GM18867 (cell line): ENCODE results near the gene GJB2.

Source experiments
- ATAC-seq: cut with Tn5 transposase; IDR thresholded peaks from one replicate; pipeline ENCODE4 v1.9.1; 2021; ENCODE audit warnings: mild to moderate bottlenecking, moderate library complexity; ENCODE audit not compliant: unreplicated experiment

GJB2 gene

DNA sequence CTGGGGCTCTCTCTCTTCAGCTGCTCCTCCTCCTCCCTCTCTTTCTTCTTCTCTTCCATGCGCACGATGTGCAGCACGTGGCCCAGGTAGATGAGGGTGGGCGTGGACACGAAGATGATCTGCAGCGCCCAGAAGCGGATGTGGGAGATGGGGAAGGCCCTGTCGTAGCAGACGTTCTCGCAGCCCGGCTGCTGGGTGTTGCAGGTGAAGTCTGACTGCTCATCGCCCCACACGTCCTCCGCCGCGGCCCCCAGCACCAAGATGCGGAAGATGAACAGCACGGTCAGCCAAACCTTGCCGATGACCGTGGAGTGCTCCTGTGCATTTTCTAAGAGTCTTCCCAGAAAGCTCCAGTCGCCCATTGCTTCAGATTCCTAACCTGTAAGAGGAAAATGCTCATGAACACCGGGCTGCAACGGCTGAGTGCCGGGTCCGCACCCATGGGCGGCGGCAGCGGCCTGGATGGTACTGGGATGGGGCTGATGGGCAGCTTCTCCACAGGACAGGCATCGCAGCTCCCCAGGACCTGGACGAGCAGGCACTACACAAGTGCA, 49.7 kb downstream of the GJB2 start:
- ATAC-seq = no peak

- ATAC-seq = no peak
Observed at GRCh38 chr13:20142023-20142926, 50.5 kb downstream of the GJB2 start.

DNA sequence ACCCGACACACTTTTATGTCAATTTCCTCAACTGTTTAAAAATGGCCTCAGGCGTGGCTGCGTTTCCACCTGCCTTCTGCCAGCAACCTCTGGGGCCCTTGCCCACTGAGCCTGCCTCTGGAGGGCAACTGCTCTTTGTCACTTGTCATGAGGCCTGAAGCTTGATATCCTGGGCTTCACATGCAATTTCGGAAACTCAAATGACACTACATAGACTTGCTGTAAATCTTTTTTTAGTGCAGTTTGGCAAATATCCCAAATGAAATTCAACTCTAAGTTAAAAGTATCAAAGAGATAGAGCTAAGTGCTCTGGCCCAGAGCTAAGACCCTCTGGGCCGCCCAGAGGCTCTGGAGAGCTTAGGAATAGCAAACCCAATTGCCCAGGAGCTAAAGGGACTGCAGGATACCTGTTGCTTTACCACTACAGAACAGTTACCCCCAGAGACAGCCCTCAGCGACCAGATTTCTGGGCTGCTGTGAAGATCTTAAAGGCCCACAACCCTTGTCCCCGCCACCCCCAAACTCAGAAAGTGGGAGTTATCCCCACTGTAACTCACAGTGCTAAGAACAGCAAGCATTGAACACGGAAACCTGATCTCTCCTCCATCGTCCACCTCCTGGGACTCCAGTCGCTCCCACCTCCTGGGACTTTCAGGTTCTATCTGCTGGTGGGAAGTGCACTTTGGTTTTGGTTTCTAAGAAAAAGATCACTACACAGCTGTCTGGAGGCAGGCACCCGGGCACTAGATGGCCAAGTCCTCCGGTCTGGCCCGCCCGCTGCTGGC, 51.3 kb downstream of the GJB2 start:
- ATAC-seq = no peak

DNA sequence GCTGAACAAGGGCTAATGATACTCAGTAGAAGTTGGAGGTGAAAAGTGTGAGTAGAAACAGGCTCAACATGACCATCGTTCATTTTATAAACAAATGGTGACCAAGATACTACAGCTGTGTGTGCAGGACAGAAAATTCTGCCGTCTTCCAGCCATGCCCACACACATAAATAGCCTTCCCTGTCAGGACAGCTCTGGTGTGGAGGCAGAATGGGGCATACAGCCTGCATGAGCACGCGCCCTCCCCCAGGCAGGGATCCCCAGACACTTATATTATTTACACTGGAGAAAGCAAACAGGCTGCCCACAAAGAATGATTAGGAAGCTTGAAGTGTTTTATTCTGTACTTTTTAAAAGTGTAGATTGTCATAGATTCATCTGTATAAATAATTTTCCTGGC, 52.3 kb downstream of the GJB2 start:
- ATAC-seq = no peak

DNA sequence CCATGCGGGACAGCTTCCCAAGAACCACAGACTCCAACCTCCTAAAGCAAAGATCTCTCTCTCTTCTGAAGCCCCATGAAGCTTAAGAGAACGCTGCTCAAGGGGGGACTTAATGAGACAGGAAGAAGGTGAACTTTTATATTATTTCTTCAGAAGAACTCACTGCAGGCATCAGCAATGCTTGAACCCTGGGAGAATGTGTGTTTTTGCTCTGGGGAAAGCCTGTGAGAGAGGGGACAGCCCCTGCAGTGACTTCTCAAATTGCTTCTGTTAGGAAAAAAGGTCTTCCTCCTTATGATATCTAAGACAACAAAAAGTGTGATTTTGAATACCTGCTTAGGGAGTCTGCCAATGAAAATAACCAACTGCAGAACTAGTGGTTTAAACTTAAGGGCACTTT, 54.9 kb downstream of the GJB2 start:
- ATAC-seq = no peak
